ENCODE data around the gene ACSM4. TPM values are rescaled to one million over a fixed set of nuclear protein-coding genes. Genes with fewer than 3 reads are reported as not detected.
"Not testable (repeated sequence)": the region's sequence is repeated elsewhere in the genome, so short reads cannot be mapped to it uniquely, and the experiment has no call there.

Gene ACSM4
- total RNA-seq, 1 experiment from 2014 or later: not detected

- Histone ChIP-seq H3K9ac (ENCODE audit: low read length) (no peak overlapping the region), H3K9me3 (ENCODE audit: low read length) (no peaks in the 10 kb centered on the region), H3K4me1 (ENCODE audit: insufficient read depth, low read length) (no peaks in the 10 kb centered on the region), H3F3A (ENCODE audit: low read length, unreplicated experiment) (no peaks in the 10 kb centered on the region), H3K36me3 (ENCODE audit: low read depth, low read length) (no peaks in the 10 kb centered on the region), H2AFZ (ENCODE audit: low read length) (no peak overlapping the region), H4K20me1 (ENCODE audit: low read length) (no peaks in the 10 kb centered on the region), H3K27me3 (ENCODE audit: low read length) (peaks cover 28% of the 10 kb centered on the region), H3K4me2 (ENCODE audit: low read length) (no peak overlapping the region), H3K79me2 (ENCODE audit: low read length) (no peaks in the 10 kb centered on the region), H3K4me3 (ENCODE audit: low read length) (no peak overlapping the region), H3K9me2 (replicated peaks; ENCODE audit: low read length) (no peaks in the 10 kb centered on the region), H3K27ac (ENCODE audit: low read length) (no peak overlapping the region)
- intact Hi-C loops (cut with micrococcal nuclease): no loop called here
- no TSS peak for BruUV-seq (replicated peaks)
- DNase-seq (no peak), ATAC-seq (no peak)
- TF ChIP-seq EZH2 (IDR thresholded peaks at IDR 0.05; ENCODE audit: low read length, unreplicated experiment): no peak
- TF ChIP-seq CTCF (conservative IDR thresholded peaks at IDR 0.05; ENCODE audit: low read depth, low read length): no peak
- no peak for TF ChIP-seq EZH2phosphoT487 (IDR thresholded peaks at IDR 0.05; ENCODE audit: borderline replicate concordance, low read length)
- POLR2A ChIA-PET (ENCODE audit: unreplicated experiment): no interaction called here
- CTCF ChIA-PET: no interaction called here
Observed at GRCh38 chr12:7327918-7328317, 24.0 kb downstream of the ACSM4 start.

- DNase-seq; POLR2A ChIA-PET (ENCODE audit: unreplicated experiment); H3F3A ChIP-seq (ENCODE audit: low read length, unreplicated experiment); ATAC-seq; H3K4me2 ChIP-seq (ENCODE audit: low read length); H3K79me2 ChIP-seq (ENCODE audit: low read length); H3K9me3 ChIP-seq (ENCODE audit: low read length); H3K4me3 ChIP-seq (ENCODE audit: low read length); H4K20me1 ChIP-seq (ENCODE audit: low read length); intact Hi-C loops (cut with micrococcal nuclease); BruUV-seq (replicated peaks); H2AFZ ChIP-seq (ENCODE audit: low read length); H3K9ac ChIP-seq (ENCODE audit: low read length); H3K4me1 ChIP-seq (ENCODE audit: insufficient read depth, low read length); H3K36me3 ChIP-seq (ENCODE audit: low read depth, low read length); CTCF ChIA-PET; H3K27me3 ChIP-seq (ENCODE audit: low read length); H3K9me2 ChIP-seq (replicated peaks; ENCODE audit: low read length); H3K27ac ChIP-seq (ENCODE audit: low read length): not testable (repeated sequence)
Observed at GRCh38 chr12:7337790-7338189, 33.9 kb downstream of the ACSM4 start.

GRCh38 chr12:7339675-7340074 lies 35.8 kb downstream of the ACSM4 start:
- H4K20me1 ChIP-seq (ENCODE audit: low read length): no peaks in the 10 kb centered on the region
- ChIA-PET CTCF (no interaction called here), POLR2A (ENCODE audit: unreplicated experiment) (no interaction called here)
- no peaks in the 10 kb centered on the region for H3K4me1 ChIP-seq (ENCODE audit: insufficient read depth, low read length)
- no peaks in the 10 kb centered on the region for H3K27me3 ChIP-seq (ENCODE audit: low read length)
- no peaks in the 10 kb centered on the region for H3K9me3 ChIP-seq (ENCODE audit: low read length)
- H3K4me3 ChIP-seq (ENCODE audit: low read length): no peak overlapping the region
- DNase-seq (no peak), ATAC-seq (no peak)
- H3K4me2 ChIP-seq (ENCODE audit: low read length): no peak overlapping the region
- TF ChIP-seq EZH2phosphoT487 (IDR thresholded peaks at IDR 0.05; ENCODE audit: borderline replicate concordance, low read length) (no peak), EZH2 (IDR thresholded peaks at IDR 0.05; ENCODE audit: low read length, unreplicated experiment) (no peak), CTCF (conservative IDR thresholded peaks at IDR 0.05; ENCODE audit: low read depth, low read length) (no peak)
- no peaks in the 10 kb centered on the region for H3K79me2 ChIP-seq (ENCODE audit: low read length)
- no peaks in the 10 kb centered on the region for H3K9me2 ChIP-seq (replicated peaks; ENCODE audit: low read length)
- H3F3A ChIP-seq (ENCODE audit: low read length, unreplicated experiment): no peaks in the 10 kb centered on the region
- H3K9ac ChIP-seq (ENCODE audit: low read length): no peak overlapping the region
- BruUV-seq (replicated peaks): no TSS peak
- H3K27ac ChIP-seq (ENCODE audit: low read length): no peak overlapping the region
- H3K36me3 ChIP-seq (ENCODE audit: low read depth, low read length): no peaks in the 10 kb centered on the region
- H2AFZ ChIP-seq (ENCODE audit: low read length): no peak overlapping the region
- intact Hi-C loops (cut with micrococcal nuclease): no loop called here
